RWPE2 (cell line): Measurements from ENCODE around the gene PRKACG.

Source experiments
- ATAC-seq: fragments of 200-7000 bp; cut with Tn5 transposase; 3 replicates; pipeline ENCODE4 v1.9.1; 2021; ENCODE audit warnings: low read depth
- DNase-seq: peaks from one replicate; pipeline ENCODE4 v3.0.0-alpha.2; 2020; ENCODE audit warnings: low spot score
- H3K27ac ChIP-seq: fragments of 450-650 bp; 2 replicates; pipeline ENCODE4 v1.5.1; 2017; ENCODE audit warnings: mild to moderate bottlenecking; ENCODE audit not compliant: poor library complexity, severe bottlenecking
- H3K27me3 ChIP-seq: fragments of 250-450 bp; sonication (Bioruptor Pico); 2 replicates; pipeline ENCODE4 v1.5.1; 2021; ENCODE audit warnings: mild to moderate bottlenecking, moderate library complexity; ENCODE audit not compliant: insufficient read depth, poor library complexity, severe bottlenecking
- H3K36me3 ChIP-seq: fragments of 250-450 bp; sonication (Bioruptor Pico); 2 replicates; pipeline ENCODE4 v1.5.1; 2020; ENCODE audit warnings: low read depth, mild to moderate bottlenecking, moderate library complexity
- H3K4me1 ChIP-seq: fragments of 250-450 bp; sonication (Bioruptor Pico); 2 replicates; pipeline ENCODE4 v1.5.1; 2021; ENCODE audit warnings: mild to moderate bottlenecking, moderate library complexity; ENCODE audit not compliant: insufficient read depth, poor library complexity, severe bottlenecking
- H3K4me3 ChIP-seq: fragments of 250-450 bp; sonication (Bioruptor Pico); 2 replicates; pipeline ENCODE4 v1.5.1; 2021; ENCODE audit warnings: mild to moderate bottlenecking, moderate library complexity; ENCODE audit not compliant: severe bottlenecking
- H3K9me3 ChIP-seq: fragments of 250-450 bp; sonication (Bioruptor Pico); 2 replicates; pipeline ENCODE4 v1.5.1; 2021; ENCODE audit warnings: mild to moderate bottlenecking, moderate library complexity; ENCODE audit not compliant: severe bottlenecking
- TF ChIP-seq, protein P1 (sequence below): fragments of 450-650 bp; IDR thresholded peaks from one replicate; pipeline ENCODE4 v1.5.1; 2017; ENCODE audit warnings: mild to moderate bottlenecking, moderate library complexity; ENCODE audit not compliant: poor library complexity, severe bottlenecking

Gene PRKACG

DNA sequence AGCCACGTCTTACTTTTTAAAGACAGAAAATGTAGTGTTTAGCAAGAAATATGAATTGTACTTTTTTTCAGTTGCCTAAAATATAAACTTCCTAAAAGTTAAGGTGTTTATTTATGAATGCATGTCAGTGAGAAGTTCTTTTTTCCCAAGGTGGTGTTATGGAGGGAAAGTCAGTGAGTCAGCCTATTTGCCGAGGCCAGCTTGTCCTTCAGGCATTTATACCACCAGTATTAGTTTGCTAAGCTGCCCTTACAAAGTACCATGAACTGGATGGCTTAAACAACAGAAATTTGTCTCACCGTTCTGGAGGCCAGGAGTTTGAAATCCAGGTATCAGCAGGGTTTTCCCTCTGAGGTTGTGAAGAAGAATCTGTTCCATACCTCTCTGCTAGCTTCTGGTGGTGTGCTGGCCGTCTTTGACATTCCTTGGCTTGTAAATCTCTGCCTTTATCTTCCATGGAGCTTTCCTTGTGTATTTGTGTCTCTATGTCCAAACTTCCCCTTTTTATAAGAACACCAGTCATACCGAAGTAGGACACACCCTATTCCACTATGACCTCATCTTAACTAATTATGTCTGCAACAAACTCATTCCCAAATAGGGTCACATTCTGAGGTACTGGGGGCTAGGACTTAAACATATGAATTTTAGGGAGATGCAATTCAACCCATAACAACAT is 38.4 kb downstream of the PRKACG start:
- no peaks in the 10 kb centered on the region for H3K27me3 ChIP-seq
- TF ChIP-seq, protein P1, sequence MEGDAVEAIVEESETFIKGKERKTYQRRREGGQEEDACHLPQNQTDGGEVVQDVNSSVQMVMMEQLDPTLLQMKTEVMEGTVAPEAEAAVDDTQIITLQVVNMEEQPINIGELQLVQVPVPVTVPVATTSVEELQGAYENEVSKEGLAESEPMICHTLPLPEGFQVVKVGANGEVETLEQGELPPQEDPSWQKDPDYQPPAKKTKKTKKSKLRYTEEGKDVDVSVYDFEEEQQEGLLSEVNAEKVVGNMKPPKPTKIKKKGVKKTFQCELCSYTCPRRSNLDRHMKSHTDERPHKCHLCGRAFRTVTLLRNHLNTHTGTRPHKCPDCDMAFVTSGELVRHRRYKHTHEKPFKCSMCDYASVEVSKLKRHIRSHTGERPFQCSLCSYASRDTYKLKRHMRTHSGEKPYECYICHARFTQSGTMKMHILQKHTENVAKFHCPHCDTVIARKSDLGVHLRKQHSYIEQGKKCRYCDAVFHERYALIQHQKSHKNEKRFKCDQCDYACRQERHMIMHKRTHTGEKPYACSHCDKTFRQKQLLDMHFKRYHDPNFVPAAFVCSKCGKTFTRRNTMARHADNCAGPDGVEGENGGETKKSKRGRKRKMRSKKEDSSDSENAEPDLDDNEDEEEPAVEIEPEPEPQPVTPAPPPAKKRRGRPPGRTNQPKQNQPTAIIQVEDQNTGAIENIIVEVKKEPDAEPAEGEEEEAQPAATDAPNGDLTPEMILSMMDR = no peak
- H3K4me1 ChIP-seq = no peaks in the 10 kb centered on the region
- ATAC-seq (no peak), DNase-seq (no peak)
- no peaks in the 10 kb centered on the region for H3K9me3 ChIP-seq
- no peaks in the 10 kb centered on the region for H3K36me3 ChIP-seq
- H3K4me3 ChIP-seq = no peak overlapping the region
- no peak overlapping the region for H3K27ac ChIP-seq

DNA sequence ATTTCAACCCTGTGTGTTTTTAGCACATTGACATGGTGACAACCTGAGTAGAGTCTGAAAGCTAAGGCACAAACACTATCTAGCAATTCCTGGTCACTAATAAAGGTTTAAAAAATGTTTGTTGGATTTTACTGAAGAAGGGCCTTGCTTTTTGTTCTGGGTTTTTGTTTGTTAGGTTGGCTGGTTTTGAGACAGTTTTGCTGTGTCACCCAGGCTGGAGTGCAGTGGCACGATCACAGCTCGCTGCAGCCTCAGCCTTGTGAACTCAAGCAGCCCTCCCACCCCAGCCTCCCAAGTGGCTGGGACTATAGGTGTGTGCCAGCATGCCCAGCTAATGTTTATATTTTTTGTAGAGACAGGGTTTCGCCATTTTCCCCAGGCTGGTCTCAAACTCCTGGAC is 39.0 kb downstream of the PRKACG start:
- Histone ChIP-seq H3K9me3 (no peaks in the 10 kb centered on the region), H3K27ac (no peak overlapping the region), H3K4me3 (no peak overlapping the region), H3K36me3 (no peaks in the 10 kb centered on the region), H3K27me3 (no peaks in the 10 kb centered on the region), H3K4me1 (no peaks in the 10 kb centered on the region)
- ATAC-seq = no peak
- no peak for DNase-seq
- TF ChIP-seq, protein P1 = no peak

DNA sequence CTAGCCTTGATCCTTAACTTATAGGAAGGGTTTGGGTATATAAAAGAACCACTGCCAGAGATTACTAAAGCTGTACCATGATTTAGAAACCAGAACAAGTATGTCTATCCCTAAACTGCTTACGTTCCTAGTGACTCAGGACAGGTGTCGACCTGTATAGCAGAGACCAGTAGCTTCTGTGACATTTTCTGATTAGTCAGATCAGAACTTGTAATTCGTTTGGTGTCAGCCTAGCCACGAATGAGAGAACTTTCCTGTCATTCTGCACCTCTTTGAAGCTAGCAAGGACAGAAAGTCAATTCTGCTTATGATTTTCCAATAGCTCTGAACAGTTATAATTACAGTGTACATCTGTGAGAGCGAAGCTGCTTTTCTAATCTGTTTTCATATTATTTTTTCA is 39.5 kb downstream of the PRKACG start:
- Histone ChIP-seq H3K27ac (no peak overlapping the region), H3K27me3 (no peaks in the 10 kb centered on the region), H3K9me3 (no peaks in the 10 kb centered on the region), H3K36me3 (no peaks in the 10 kb centered on the region), H3K4me1 (no peaks in the 10 kb centered on the region), H3K4me3 (no peak overlapping the region)
- DNase-seq (no peak), ATAC-seq (no peak; the same call in 2 of the 3 replicates)
- TF ChIP-seq, protein P1 = no peak

DNA sequence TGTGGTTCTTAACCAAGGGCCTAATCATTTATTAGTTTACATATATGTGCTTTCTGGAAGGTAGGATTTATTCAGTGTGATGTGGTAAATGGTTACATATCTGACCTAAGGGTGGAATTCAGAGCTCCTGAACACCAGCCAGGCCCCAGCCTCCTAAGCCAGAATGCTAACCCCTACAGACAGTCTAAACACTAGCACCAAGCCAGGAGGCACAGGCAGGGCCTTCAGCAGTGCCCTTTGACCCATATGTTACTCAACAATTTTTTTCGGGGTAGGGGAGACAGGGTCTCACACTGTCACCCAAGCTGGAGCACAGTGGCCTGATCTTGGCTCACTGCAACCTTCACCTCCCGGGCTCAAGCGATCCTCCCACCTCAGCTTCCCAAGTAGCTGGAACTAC is 40.3 kb downstream of the PRKACG start:
- Histone ChIP-seq H3K27me3 (no peaks in the 10 kb centered on the region), H3K27ac (no peak overlapping the region), H3K9me3 (no peaks in the 10 kb centered on the region), H3K4me3 (no peak overlapping the region), H3K4me1 (no peaks in the 10 kb centered on the region), H3K36me3 (no peaks in the 10 kb centered on the region)
- DNase-seq (no peak), ATAC-seq (no peak)
- TF ChIP-seq, protein P1 = no peak

DNA sequence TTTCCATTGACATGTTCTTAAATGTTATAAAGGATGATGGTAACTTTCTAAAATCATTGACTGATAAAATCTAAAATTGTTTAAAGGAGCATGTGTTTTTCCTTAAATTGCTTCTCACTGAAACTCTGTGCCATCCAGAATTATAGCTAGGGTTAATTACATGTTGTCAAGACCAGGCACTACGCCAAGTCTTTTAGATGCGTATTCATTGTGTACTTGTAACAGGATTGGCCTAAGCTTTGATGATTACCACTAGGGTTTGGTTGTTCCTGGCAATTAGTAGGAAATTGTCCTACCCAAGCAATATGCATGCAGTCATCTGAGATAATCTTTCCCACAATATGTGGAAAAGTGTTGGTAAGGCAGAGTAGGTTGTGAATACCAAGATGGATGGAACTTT is 43.8 kb downstream of the PRKACG start:
- no peaks in the 10 kb centered on the region for H3K27me3 ChIP-seq
- no peak overlapping the region for H3K27ac ChIP-seq
- no peak overlapping the region for H3K4me3 ChIP-seq
- H3K9me3 ChIP-seq = no peaks in the 10 kb centered on the region
- H3K36me3 ChIP-seq = no peaks in the 10 kb centered on the region
- TF ChIP-seq, protein P1 = no peak
- DNase-seq (no peak), ATAC-seq (no peak)
- no peaks in the 10 kb centered on the region for H3K4me1 ChIP-seq
